Panc1 (cell line): ENCODE results near the gene ARSG.

Experiments used
- POLR2AphosphoS5 ChIP-seq: IDR thresholded peaks from 2 replicates; pipeline ENCODE4 v1.6.1; 2012; ENCODE audit warnings: mild to moderate bottlenecking, low read depth, low read length, moderate library complexity
- SIN3A ChIP-seq: IDR thresholded peaks from 2 replicates; pipeline ENCODE4 v1.6.1; 2012; ENCODE audit warnings: low read depth, mild to moderate bottlenecking, low read length, moderate library complexity, borderline replicate concordance; ENCODE audit not compliant: insufficient read depth
- TCF7L2 ChIP-seq: IDR thresholded peaks from 2 replicates; pipeline ENCODE4 v1.6.1; 2011; ENCODE audit warnings: mild to moderate bottlenecking, low read depth, low read length, inconsistent platforms
- TF ChIP-seq, protein P1 (sequence below): fragments of 450-650 bp; IDR thresholded peaks from 2 replicates; pipeline ENCODE4 v1.5.1; 2017; ENCODE audit warnings: mild to moderate bottlenecking
- TF ChIP-seq, protein P2 (sequence below), 2 experiments: IDR thresholded peaks; 2 replicates each; pipeline ENCODE4 v1.6.1; 2011 to 2012; ENCODE audit warnings: low read depth in 2 of 2, control low read depth in 1 of 2, low read length in 1 of 2, mild to moderate bottlenecking in 1 of 2, moderate library complexity in 1 of 2; ENCODE audit not compliant: insufficient read depth in 1 of 2

DNA sequence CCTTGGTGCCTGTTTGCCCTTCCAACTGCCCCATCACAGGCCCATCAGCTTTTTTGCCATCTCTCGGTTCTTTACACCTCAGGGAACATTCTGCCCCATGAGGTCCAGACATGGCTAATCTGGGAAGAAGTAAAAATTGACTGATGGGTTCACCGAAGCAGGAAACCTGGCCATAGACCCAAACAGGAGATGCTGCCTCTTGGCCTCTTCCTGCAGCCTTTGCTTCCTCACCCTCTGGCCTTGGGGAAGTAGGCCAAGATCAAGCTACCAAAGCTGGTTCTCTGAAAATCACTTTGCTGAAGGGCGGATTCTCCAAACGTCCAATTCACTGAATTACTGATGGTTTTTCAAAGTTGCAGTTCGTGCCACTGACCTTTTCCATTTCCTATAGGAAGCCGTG, 56.1 kb downstream of the ARSG start:
- TF ChIP-seq, protein P1, sequence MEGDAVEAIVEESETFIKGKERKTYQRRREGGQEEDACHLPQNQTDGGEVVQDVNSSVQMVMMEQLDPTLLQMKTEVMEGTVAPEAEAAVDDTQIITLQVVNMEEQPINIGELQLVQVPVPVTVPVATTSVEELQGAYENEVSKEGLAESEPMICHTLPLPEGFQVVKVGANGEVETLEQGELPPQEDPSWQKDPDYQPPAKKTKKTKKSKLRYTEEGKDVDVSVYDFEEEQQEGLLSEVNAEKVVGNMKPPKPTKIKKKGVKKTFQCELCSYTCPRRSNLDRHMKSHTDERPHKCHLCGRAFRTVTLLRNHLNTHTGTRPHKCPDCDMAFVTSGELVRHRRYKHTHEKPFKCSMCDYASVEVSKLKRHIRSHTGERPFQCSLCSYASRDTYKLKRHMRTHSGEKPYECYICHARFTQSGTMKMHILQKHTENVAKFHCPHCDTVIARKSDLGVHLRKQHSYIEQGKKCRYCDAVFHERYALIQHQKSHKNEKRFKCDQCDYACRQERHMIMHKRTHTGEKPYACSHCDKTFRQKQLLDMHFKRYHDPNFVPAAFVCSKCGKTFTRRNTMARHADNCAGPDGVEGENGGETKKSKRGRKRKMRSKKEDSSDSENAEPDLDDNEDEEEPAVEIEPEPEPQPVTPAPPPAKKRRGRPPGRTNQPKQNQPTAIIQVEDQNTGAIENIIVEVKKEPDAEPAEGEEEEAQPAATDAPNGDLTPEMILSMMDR = no peak
- TF ChIP-seq SIN3A (no peak), TCF7L2 (no peak), POLR2AphosphoS5 (no peak)
- TF ChIP-seq, protein P2, sequence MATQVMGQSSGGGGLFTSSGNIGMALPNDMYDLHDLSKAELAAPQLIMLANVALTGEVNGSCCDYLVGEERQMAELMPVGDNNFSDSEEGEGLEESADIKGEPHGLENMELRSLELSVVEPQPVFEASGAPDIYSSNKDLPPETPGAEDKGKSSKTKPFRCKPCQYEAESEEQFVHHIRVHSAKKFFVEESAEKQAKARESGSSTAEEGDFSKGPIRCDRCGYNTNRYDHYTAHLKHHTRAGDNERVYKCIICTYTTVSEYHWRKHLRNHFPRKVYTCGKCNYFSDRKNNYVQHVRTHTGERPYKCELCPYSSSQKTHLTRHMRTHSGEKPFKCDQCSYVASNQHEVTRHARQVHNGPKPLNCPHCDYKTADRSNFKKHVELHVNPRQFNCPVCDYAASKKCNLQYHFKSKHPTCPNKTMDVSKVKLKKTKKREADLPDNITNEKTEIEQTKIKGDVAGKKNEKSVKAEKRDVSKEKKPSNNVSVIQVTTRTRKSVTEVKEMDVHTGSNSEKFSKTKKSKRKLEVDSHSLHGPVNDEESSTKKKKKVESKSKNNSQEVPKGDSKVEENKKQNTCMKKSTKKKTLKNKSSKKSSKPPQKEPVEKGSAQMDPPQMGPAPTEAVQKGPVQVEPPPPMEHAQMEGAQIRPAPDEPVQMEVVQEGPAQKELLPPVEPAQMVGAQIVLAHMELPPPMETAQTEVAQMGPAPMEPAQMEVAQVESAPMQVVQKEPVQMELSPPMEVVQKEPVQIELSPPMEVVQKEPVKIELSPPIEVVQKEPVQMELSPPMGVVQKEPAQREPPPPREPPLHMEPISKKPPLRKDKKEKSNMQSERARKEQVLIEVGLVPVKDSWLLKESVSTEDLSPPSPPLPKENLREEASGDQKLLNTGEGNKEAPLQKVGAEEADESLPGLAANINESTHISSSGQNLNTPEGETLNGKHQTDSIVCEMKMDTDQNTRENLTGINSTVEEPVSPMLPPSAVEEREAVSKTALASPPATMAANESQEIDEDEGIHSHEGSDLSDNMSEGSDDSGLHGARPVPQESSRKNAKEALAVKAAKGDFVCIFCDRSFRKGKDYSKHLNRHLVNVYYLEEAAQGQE (IDR thresholded peaks at IDR 0.05; ENCODE audit: insufficient read depth in 1 of 2, low read depth in 2 of 2, low read length in 1 of 2) = no peak
